ENCODE measurements around the gene ALPG. TPM values are rescaled to one million over a fixed set of nuclear protein-coding genes. Genes with fewer than 3 reads are reported as not detected.

The ALPG gene
- total RNA-seq, 6 experiments from 2014 or later, result not detected

GRCh38 chr2:232436381-232437194 is 29.9 kb downstream of the ALPG start:
- peak; percentile 9; the same call in 1 of the 2 replicates for TF ChIP-seq CTCF (IDR thresholded peaks at IDR 0.05)
- Mint-ChIP-seq H3K27ac (no peak overlapping the region), H3K36me3 (ENCODE audit: low read depth) (no peaks in the 10 kb centered on the region), H3K4me1 (ENCODE audit: low read depth) (no peaks in the 10 kb centered on the region), H3K27me3 (ENCODE audit: insufficient read depth) (peaks cover 44% of the 10 kb centered on the region), H3K4me3 (no peak overlapping the region), H3K9me3 (no peaks in the 10 kb centered on the region)
- DNase-seq, result no peak

- Mint-ChIP-seq H3K4me1 (ENCODE audit: low read depth) (no peaks in the 10 kb centered on the region), H3K9me3 (no peaks in the 10 kb centered on the region), H3K4me3 (no peak overlapping the region), H3K27me3 (ENCODE audit: insufficient read depth) (peaks cover 47% of the 10 kb centered on the region), H3K36me3 (ENCODE audit: low read depth) (no peaks in the 10 kb centered on the region), H3K27ac (no peak overlapping the region)
- TF ChIP-seq CTCF (IDR thresholded peaks at IDR 0.05), result no peak
- no peak for DNase-seq
These were observed 30.5 kb downstream of the ALPG start for GRCh38 chr2:232437195-232437571.

GRCh38 chr2:232438091-232438490 is 31.4 kb downstream of the ALPG start:
- no peaks in the 10 kb centered on the region for H3K36me3 Mint-ChIP-seq (ENCODE audit: low read depth)
- no peak overlapping the region for H3K27ac Mint-ChIP-seq
- TF ChIP-seq CTCF (IDR thresholded peaks at IDR 0.05), result no peak
- no peak for DNase-seq
- H3K4me1 Mint-ChIP-seq (ENCODE audit: low read depth), result no peaks in the 10 kb centered on the region
- no peak overlapping the region for H3K4me3 Mint-ChIP-seq
- no peaks in the 10 kb centered on the region for H3K9me3 Mint-ChIP-seq
- H3K27me3 Mint-ChIP-seq (ENCODE audit: insufficient read depth), result peaks cover 47% of the 10 kb centered on the region

GRCh38 chr2:232438951-232439757 is 32.5 kb downstream of the ALPG start:
- Mint-ChIP-seq H3K27ac (no peak overlapping the region), H3K4me1 (ENCODE audit: low read depth) (no peaks in the 10 kb centered on the region), H3K4me3 (no peak overlapping the region), H3K36me3 (ENCODE audit: low read depth) (no peaks in the 10 kb centered on the region), H3K27me3 (ENCODE audit: insufficient read depth) (peaks cover 42% of the 10 kb centered on the region), H3K9me3 (no peaks in the 10 kb centered on the region)
- peak; percentile 89 for TF ChIP-seq CTCF (IDR thresholded peaks at IDR 0.05)
- no peak for DNase-seq

- Mint-ChIP-seq H3K4me1 (ENCODE audit: low read depth) (no peaks in the 10 kb centered on the region), H3K36me3 (ENCODE audit: low read depth) (no peaks in the 10 kb centered on the region), H3K4me3 (no peak overlapping the region), H3K27me3 (ENCODE audit: insufficient read depth) (peaks cover 42% of the 10 kb centered on the region), H3K9me3 (no peaks in the 10 kb centered on the region), H3K27ac (no peak overlapping the region)
- peak; percentile 78 for TF ChIP-seq CTCF (IDR thresholded peaks at IDR 0.05)
- no peak for DNase-seq
These were observed 33.1 kb downstream of the ALPG start for GRCh38 chr2:232439758-232440135.

All from HFFc6 (cell line).